Measurements from ENCODE around the gene PNMA8C.

DNA sequence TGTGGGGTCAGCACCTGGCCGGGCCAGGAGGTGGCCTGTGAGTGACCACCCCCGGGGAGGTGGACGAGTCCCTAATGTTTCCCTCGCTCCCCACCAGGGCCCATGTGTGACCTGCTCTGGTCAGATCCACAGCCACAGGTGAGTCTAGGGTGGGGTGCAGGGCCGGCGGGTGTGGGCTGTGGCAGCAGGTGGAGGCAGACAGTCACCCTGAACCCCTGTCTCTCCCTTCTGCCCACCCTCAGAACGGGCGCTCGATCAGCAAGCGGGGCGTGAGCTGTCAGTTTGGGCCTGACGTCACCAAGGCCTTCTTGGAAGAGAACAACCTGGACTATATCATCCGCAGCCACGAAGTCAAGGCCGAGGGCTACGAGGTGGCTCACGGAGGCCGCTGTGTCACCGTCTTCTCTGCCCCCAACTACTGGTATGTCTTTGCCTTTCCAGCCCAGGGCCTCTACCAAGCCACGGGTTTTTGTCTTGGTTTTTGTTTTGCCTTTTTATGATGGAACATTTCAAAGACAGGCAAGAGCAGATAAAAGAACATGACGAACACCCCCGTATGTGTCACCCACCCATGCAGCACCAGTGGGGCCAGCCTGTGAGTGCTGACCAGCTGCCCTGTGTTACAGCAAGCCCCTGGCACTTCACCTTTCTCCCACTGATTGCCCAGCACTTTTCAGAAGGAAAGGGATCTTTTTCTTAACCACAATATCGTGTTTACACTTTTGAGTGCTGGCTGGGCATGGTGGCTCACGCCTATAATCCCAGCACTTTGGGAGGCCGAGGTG lies 40.2 kb downstream of the PNMA8C start:
- TF ChIP-seq, protein P1, sequence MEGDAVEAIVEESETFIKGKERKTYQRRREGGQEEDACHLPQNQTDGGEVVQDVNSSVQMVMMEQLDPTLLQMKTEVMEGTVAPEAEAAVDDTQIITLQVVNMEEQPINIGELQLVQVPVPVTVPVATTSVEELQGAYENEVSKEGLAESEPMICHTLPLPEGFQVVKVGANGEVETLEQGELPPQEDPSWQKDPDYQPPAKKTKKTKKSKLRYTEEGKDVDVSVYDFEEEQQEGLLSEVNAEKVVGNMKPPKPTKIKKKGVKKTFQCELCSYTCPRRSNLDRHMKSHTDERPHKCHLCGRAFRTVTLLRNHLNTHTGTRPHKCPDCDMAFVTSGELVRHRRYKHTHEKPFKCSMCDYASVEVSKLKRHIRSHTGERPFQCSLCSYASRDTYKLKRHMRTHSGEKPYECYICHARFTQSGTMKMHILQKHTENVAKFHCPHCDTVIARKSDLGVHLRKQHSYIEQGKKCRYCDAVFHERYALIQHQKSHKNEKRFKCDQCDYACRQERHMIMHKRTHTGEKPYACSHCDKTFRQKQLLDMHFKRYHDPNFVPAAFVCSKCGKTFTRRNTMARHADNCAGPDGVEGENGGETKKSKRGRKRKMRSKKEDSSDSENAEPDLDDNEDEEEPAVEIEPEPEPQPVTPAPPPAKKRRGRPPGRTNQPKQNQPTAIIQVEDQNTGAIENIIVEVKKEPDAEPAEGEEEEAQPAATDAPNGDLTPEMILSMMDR (optimal IDR thresholded peaks at IDR 0.05 in 1 of 3, IDR thresholded peaks at IDR 0.05 in 1 of 3, conservative IDR thresholded peaks at IDR 0.05 in 1 of 3; ENCODE audit: extremely low read depth in 1 of 3, insufficient read depth in 2 of 3, low read length in 3 of 3): no peak
- TF ChIP-seq EZH2 (IDR thresholded peaks at IDR 0.05; ENCODE audit: low read length): no peak
